Gastrocnemius medialis (tissue), 4 donors: ENCODE results near the gene PPFIA1.

Experiments used
- POLR2A ChIP-seq, 2 donors: fragments of 450-650 bp; IDR thresholded peaks; one replicate each; pipeline ENCODE4 v1.6.1; 2017; ENCODE audit warnings: antibody characterized with exemption in 2 of 2, mild to moderate bottlenecking in 2 of 2, moderate library complexity in 2 of 2
- TF ChIP-seq, protein P1 (sequence below), 5 experiments: fragments of 450-650 bp in 3 of 5; fragments of 200-600 bp in 2 of 5; sonication (generic) in 2 of 5; IDR thresholded peaks in 4 of 5; conservative IDR thresholded peaks in 1 of 5; 1 replicate in 4 of 5; 2 replicates in 1 of 5; pipeline ENCODE4 v1.5.1; 2016 to 2019; ENCODE audit warnings: antibody characterized with exemption in 5 of 5, mild to moderate bottlenecking in 3 of 5, moderate library complexity in 3 of 5

- TF ChIP-seq, protein P1, sequence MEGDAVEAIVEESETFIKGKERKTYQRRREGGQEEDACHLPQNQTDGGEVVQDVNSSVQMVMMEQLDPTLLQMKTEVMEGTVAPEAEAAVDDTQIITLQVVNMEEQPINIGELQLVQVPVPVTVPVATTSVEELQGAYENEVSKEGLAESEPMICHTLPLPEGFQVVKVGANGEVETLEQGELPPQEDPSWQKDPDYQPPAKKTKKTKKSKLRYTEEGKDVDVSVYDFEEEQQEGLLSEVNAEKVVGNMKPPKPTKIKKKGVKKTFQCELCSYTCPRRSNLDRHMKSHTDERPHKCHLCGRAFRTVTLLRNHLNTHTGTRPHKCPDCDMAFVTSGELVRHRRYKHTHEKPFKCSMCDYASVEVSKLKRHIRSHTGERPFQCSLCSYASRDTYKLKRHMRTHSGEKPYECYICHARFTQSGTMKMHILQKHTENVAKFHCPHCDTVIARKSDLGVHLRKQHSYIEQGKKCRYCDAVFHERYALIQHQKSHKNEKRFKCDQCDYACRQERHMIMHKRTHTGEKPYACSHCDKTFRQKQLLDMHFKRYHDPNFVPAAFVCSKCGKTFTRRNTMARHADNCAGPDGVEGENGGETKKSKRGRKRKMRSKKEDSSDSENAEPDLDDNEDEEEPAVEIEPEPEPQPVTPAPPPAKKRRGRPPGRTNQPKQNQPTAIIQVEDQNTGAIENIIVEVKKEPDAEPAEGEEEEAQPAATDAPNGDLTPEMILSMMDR (IDR thresholded peaks at IDR 0.05 in 4 of 5, conservative IDR thresholded peaks at IDR 0.05 in 1 of 5), result no peak
- TF ChIP-seq POLR2A (IDR thresholded peaks at IDR 0.05), result no peak
Measured at GRCh38 chr11:70413151-70413550, 142.7 kb downstream of the PPFIA1 start.
